Mesendoderm (in vitro differentiated cells): ENCODE data around the gene SUCO.
"Not testable (repeated sequence)": the region's sequence is repeated elsewhere in the genome, so short reads cannot be mapped to it uniquely, and the experiment has no call there.

ENCODE experiments used
- DNase-seq: peaks from one replicate; pipeline ENCODE4 v3.0.0; 2013
- H2AK5ac ChIP-seq: 2 replicates; pipeline ENCODE4 v1.6.1; 2013; ENCODE audit warnings: low read length, inconsistent platforms
- H2BK120ac ChIP-seq: 2 replicates; pipeline ENCODE4 v1.6.1; 2013; ENCODE audit warnings: low read depth, mild to moderate bottlenecking, low read length, moderate library complexity, mixed read lengths
- H2BK15ac ChIP-seq: replicated peaks from 2 replicates; pipeline ENCODE4 v1.6.1; 2013; ENCODE audit warnings: low read depth, mild to moderate bottlenecking, moderate library complexity
- H2BK5ac ChIP-seq: 2 replicates; pipeline ENCODE4 v1.6.1; 2013; ENCODE audit warnings: low read length, inconsistent platforms
- H3K18ac ChIP-seq: 2 replicates; pipeline ENCODE4 v1.6.1; 2013; ENCODE audit warnings: mild to moderate bottlenecking, low read length, mixed read lengths
- H3K23ac ChIP-seq: one replicate; pipeline ENCODE4 v1.6.1; 2013; ENCODE audit warnings: low read length
- H3K27ac ChIP-seq: 2 replicates; pipeline ENCODE4 v1.5.1; 2013; ENCODE audit warnings: low read depth, mild to moderate bottlenecking, inconsistent platforms, low read length, moderate library complexity
- H3K27me3 ChIP-seq: 2 replicates; pipeline ENCODE4 v1.6.1; 2013; ENCODE audit warnings: low read length, control low read depth, mild to moderate bottlenecking, inconsistent platforms; ENCODE audit not compliant: insufficient read depth, poor library complexity
- H3K36me3 ChIP-seq: 2 replicates; pipeline ENCODE4 v1.6.1; 2013; ENCODE audit warnings: low read length, inconsistent platforms; ENCODE audit not compliant: control insufficient read depth, insufficient read depth
- H3K4ac ChIP-seq: one replicate; pipeline ENCODE4 v1.6.1; 2013; ENCODE audit warnings: low read depth, mild to moderate bottlenecking, low read length, moderate library complexity
- H3K4me1 ChIP-seq: 2 replicates; pipeline ENCODE4 v1.6.1; 2013; ENCODE audit warnings: low read depth, low read length, inconsistent platforms; ENCODE audit not compliant: control insufficient read depth
- H3K4me2 ChIP-seq: 2 replicates; pipeline ENCODE4 v1.6.1; 2013; ENCODE audit warnings: low read length
- H3K4me3 ChIP-seq: 2 replicates; pipeline ENCODE4 v1.5.1; 2013; ENCODE audit warnings: mild to moderate bottlenecking, low read length
- H3K56ac ChIP-seq: one replicate; pipeline ENCODE4 v1.6.1; 2013; ENCODE audit warnings: low read length
- H3K79me1 ChIP-seq: 2 replicates; pipeline ENCODE4 v1.6.1; 2013; ENCODE audit warnings: low read length, inconsistent platforms
- H3K79me2 ChIP-seq: 2 replicates; pipeline ENCODE4 v1.6.1; 2013; ENCODE audit warnings: mild to moderate bottlenecking, low read length; ENCODE audit not compliant: control insufficient read depth, insufficient read depth
- H3K9ac ChIP-seq: 2 replicates; pipeline ENCODE4 v1.6.1; 2013; ENCODE audit warnings: low read length, inconsistent platforms
- H4K5ac ChIP-seq: one replicate; pipeline ENCODE4 v1.6.1; 2013; ENCODE audit warnings: low read length
- H4K8ac ChIP-seq: one replicate; pipeline ENCODE4 v1.6.1; 2013; ENCODE audit warnings: low read depth, mild to moderate bottlenecking, control low read depth, low read length, moderate library complexity
- WGBS: extraction: QIAGEN DNeasy Blood & Tissue Kit; methylation state at CpG from one replicate; pipeline ENCODE4 v1.1.7; 2013; ENCODE audit warnings: low lambda C conversion rate, missing lambda C conversion rate; ENCODE audit not compliant: insufficient coverage; ENCODE audit errors: extremely low coverage; 5-methylcytosine and 5-hydroxymethylcytosine counted together

Gene SUCO

GRCh38 chr1:172613294-172613693, 80.3 kb downstream of the SUCO start:
- Histone ChIP-seq H3K18ac (no peak overlapping the region), H3K79me1 (no peaks in the 10 kb centered on the region)
- WGBS, result 100% methylated on average over 2 of the region's 2 CpGs

GRCh38 chr1:172616195-172616594, 83.2 kb downstream of the SUCO start:
- Histone ChIP-seq H3K9ac (no peak overlapping the region), H2BK120ac (no peak overlapping the region), H3K27ac (no peak overlapping the region), H3K4ac (no peak overlapping the region), H3K4me3 (no peak overlapping the region), H3K56ac (no peak overlapping the region), H2BK5ac (no peak overlapping the region), H2AK5ac (no peak overlapping the region), H3K18ac (no peak overlapping the region), H3K4me1 (no peaks in the 10 kb centered on the region), H3K36me3 (no peaks in the 10 kb centered on the region), H3K4me2 (no peak overlapping the region), H3K23ac (no peak overlapping the region), H2BK15ac (no peak overlapping the region), H4K5ac (no peak overlapping the region), H3K27me3 (no peaks in the 10 kb centered on the region), H4K8ac (no peak overlapping the region), H3K79me2 (no peaks in the 10 kb centered on the region), H3K79me1 (no peaks in the 10 kb centered on the region)
- no CpG with 5 or more reads among the region's 1 CpG for WGBS
- no peak for DNase-seq

More at GRCh38 chr1:172613294-172613693, 80.3 kb downstream of the SUCO start:
- no peak overlapping the region for H3K9ac ChIP-seq
- no peaks in the 10 kb centered on the region for H3K36me3 ChIP-seq
- no peak overlapping the region for H4K8ac ChIP-seq
- H2BK5ac ChIP-seq, result no peak overlapping the region
- no peak overlapping the region for H3K56ac ChIP-seq
- H3K4me2 ChIP-seq, result no peak overlapping the region
- H3K27ac ChIP-seq, result no peak overlapping the region
- no peak overlapping the region for H2AK5ac ChIP-seq
- H3K79me2 ChIP-seq, result no peaks in the 10 kb centered on the region
- H3K4me1 ChIP-seq, result no peaks in the 10 kb centered on the region
- H3K27me3 ChIP-seq, result no peaks in the 10 kb centered on the region
- H2BK15ac ChIP-seq, result no peak overlapping the region
- H2BK120ac ChIP-seq, result no peak overlapping the region
- no peak overlapping the region for H4K5ac ChIP-seq
- H3K23ac ChIP-seq, result no peak overlapping the region
- no peak for DNase-seq
- H3K4me3 ChIP-seq, result no peak overlapping the region
- no peak overlapping the region for H3K4ac ChIP-seq

GRCh38 chr1:172616636-172617035, 83.7 kb downstream of the SUCO start:
- Histone ChIP-seq H3K9ac (no peak overlapping the region), H3K4me1 (no peaks in the 10 kb centered on the region), H3K79me2 (no peaks in the 10 kb centered on the region), H3K27ac (no peak overlapping the region), H4K8ac (no peak overlapping the region), H3K4me3 (no peak overlapping the region), H4K5ac (no peak overlapping the region), H2BK120ac (no peak overlapping the region), H3K36me3 (no peaks in the 10 kb centered on the region), H3K56ac (no peak overlapping the region), H3K79me1 (no peaks in the 10 kb centered on the region), H3K18ac (no peak overlapping the region), H2BK15ac (no peak overlapping the region), H2AK5ac (no peak overlapping the region), H3K4ac (no peak overlapping the region), H2BK5ac (no peak overlapping the region), H3K27me3 (no peaks in the 10 kb centered on the region), H3K4me2 (no peak overlapping the region), H3K23ac (no peak overlapping the region)
- no CpG with 5 or more reads among the region's 3 CpGs for WGBS
- DNase-seq, result no peak

GRCh38 chr1:172620603-172621002, 87.7 kb downstream of the SUCO start:
- not testable (repeated sequence) for H4K8ac ChIP-seq, H3K4me1 ChIP-seq, H3K9ac ChIP-seq, H3K79me2 ChIP-seq, H2BK15ac ChIP-seq, H3K27ac ChIP-seq, H2BK120ac ChIP-seq, H3K56ac ChIP-seq, H3K79me1 ChIP-seq, H3K4ac ChIP-seq, H3K4me2 ChIP-seq, H2BK5ac ChIP-seq, H4K5ac ChIP-seq, H3K23ac ChIP-seq, H2AK5ac ChIP-seq, DNase-seq, H3K18ac ChIP-seq, H3K27me3 ChIP-seq, H3K4me3 ChIP-seq, H3K36me3 ChIP-seq
- no CpG with 5 or more reads among the region's 9 CpGs for WGBS

- no peaks in the 10 kb centered on the region for H3K4me1 ChIP-seq
- WGBS, result no CpG with 5 or more reads among the region's 3 CpGs
- H3K27ac ChIP-seq, result no peak overlapping the region
- no peaks in the 10 kb centered on the region for H3K79me1 ChIP-seq
- H4K8ac ChIP-seq, result no peak overlapping the region
- H3K79me2 ChIP-seq, result no peaks in the 10 kb centered on the region
- no peaks in the 10 kb centered on the region for H3K27me3 ChIP-seq
- no peak overlapping the region for H2BK120ac ChIP-seq
- H3K36me3 ChIP-seq, result no peaks in the 10 kb centered on the region
- H2BK5ac ChIP-seq, result no peak overlapping the region
- no peak overlapping the region for H3K56ac ChIP-seq
- no peak for DNase-seq
- H2BK15ac ChIP-seq, result no peak overlapping the region
- no peak overlapping the region for H3K4ac ChIP-seq
- H3K23ac ChIP-seq, result no peak overlapping the region
- H2AK5ac ChIP-seq, result no peak overlapping the region
- no peak overlapping the region for H3K9ac ChIP-seq
- no peak overlapping the region for H3K4me2 ChIP-seq
- H3K4me3 ChIP-seq, result no peak overlapping the region
- H3K18ac ChIP-seq, result no peak overlapping the region
- H4K5ac ChIP-seq, result no peak overlapping the region
Observed at GRCh38 chr1:172622541-172622940, 89.6 kb downstream of the SUCO start.

GRCh38 chr1:172623748-172624147, 90.8 kb downstream of the SUCO start:
- no peaks in the 10 kb centered on the region for H3K79me1 ChIP-seq
- no peak overlapping the region for H3K4me3 ChIP-seq
- no peak for DNase-seq
- no CpG with 5 or more reads among the region's 3 CpGs for WGBS
- no peaks in the 10 kb centered on the region for H3K79me2 ChIP-seq
- no peaks in the 10 kb centered on the region for H3K36me3 ChIP-seq
- H2BK15ac ChIP-seq, result no peak overlapping the region
- no peak overlapping the region for H3K56ac ChIP-seq
- no peak overlapping the region for H2AK5ac ChIP-seq
- no peaks in the 10 kb centered on the region for H3K27me3 ChIP-seq
- no peak overlapping the region for H3K18ac ChIP-seq
- no peak overlapping the region for H3K23ac ChIP-seq
- no peak overlapping the region for H3K4me2 ChIP-seq
- H3K27ac ChIP-seq, result no peak overlapping the region
- H2BK5ac ChIP-seq, result no peak overlapping the region
- H3K4me1 ChIP-seq, result no peaks in the 10 kb centered on the region
- H4K8ac ChIP-seq, result no peak overlapping the region
- no peak overlapping the region for H3K9ac ChIP-seq
- no peak overlapping the region for H3K4ac ChIP-seq
- H4K5ac ChIP-seq, result no peak overlapping the region
- no peak overlapping the region for H2BK120ac ChIP-seq
